ENCODE data around the gene DFFB. TPM values are rescaled to one million over a fixed set of nuclear protein-coding genes. Genes with fewer than 3 reads are reported as not detected.

The DFFB gene
- total and polyA plus RNA-seq, 9 of the 15 experiments (the other 6 are each of a cell fraction or from before 2014, with no cell fraction given): 2.3 to 15.8 (median 11.5) TPM

- TF ChIP-seq, protein P1, sequence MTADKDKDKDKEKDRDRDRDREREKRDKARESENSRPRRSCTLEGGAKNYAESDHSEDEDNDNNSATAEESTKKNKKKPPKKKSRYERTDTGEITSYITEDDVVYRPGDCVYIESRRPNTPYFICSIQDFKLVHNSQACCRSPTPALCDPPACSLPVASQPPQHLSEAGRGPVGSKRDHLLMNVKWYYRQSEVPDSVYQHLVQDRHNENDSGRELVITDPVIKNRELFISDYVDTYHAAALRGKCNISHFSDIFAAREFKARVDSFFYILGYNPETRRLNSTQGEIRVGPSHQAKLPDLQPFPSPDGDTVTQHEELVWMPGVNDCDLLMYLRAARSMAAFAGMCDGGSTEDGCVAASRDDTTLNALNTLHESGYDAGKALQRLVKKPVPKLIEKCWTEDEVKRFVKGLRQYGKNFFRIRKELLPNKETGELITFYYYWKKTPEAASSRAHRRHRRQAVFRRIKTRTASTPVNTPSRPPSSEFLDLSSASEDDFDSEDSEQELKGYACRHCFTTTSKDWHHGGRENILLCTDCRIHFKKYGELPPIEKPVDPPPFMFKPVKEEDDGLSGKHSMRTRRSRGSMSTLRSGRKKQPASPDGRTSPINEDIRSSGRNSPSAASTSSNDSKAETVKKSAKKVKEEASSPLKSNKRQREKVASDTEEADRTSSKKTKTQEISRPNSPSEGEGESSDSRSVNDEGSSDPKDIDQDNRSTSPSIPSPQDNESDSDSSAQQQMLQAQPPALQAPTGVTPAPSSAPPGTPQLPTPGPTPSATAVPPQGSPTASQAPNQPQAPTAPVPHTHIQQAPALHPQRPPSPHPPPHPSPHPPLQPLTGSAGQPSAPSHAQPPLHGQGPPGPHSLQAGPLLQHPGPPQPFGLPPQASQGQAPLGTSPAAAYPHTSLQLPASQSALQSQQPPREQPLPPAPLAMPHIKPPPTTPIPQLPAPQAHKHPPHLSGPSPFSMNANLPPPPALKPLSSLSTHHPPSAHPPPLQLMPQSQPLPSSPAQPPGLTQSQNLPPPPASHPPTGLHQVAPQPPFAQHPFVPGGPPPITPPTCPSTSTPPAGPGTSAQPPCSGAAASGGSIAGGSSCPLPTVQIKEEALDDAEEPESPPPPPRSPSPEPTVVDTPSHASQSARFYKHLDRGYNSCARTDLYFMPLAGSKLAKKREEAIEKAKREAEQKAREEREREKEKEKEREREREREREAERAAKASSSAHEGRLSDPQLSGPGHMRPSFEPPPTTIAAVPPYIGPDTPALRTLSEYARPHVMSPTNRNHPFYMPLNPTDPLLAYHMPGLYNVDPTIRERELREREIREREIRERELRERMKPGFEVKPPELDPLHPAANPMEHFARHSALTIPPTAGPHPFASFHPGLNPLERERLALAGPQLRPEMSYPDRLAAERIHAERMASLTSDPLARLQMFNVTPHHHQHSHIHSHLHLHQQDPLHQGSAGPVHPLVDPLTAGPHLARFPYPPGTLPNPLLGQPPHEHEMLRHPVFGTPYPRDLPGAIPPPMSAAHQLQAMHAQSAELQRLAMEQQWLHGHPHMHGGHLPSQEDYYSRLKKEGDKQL (CRISPR knock-in tag; IDR thresholded peaks at IDR 0.05; ENCODE audit: borderline replicate concordance): no peak
- no peak for TF ChIP-seq ZNF77 (CRISPR knock-in tag; IDR thresholded peaks at IDR 0.05)
- TF ChIP-seq, protein P2, sequence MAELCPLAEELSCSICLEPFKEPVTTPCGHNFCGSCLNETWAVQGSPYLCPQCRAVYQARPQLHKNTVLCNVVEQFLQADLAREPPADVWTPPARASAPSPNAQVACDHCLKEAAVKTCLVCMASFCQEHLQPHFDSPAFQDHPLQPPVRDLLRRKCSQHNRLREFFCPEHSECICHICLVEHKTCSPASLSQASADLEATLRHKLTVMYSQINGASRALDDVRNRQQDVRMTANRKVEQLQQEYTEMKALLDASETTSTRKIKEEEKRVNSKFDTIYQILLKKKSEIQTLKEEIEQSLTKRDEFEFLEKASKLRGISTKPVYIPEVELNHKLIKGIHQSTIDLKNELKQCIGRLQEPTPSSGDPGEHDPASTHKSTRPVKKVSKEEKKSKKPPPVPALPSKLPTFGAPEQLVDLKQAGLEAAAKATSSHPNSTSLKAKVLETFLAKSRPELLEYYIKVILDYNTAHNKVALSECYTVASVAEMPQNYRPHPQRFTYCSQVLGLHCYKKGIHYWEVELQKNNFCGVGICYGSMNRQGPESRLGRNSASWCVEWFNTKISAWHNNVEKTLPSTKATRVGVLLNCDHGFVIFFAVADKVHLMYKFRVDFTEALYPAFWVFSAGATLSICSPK (IDR thresholded peaks at IDR 0.05; ENCODE audit: borderline replicate concordance): no peak
- TF ChIP-seq RNF219 (CRISPR knock-in tag; IDR thresholded peaks at IDR 0.05): no peak
- TF ChIP-seq ZNF41 (CRISPR knock-in tag; conservative IDR thresholded peaks at IDR 0.05): no peak
- no peak for TF ChIP-seq SMAD2 (IDR thresholded peaks at IDR 0.05; ENCODE audit: low read depth, low read length)
- no peak for TF ChIP-seq CXXC5 (CRISPR knock-in tag; IDR thresholded peaks at IDR 0.05)
- peak; percentile 60 for TF ChIP-seq NEUROD1 (IDR thresholded peaks at IDR 0.05; ENCODE audit: borderline replicate concordance, low read depth, low read length, partially characterized antibody)
- TF ChIP-seq ZNF212 (CRISPR knock-in tag; IDR thresholded peaks at IDR 0.05): no peak
- no peak for TF ChIP-seq ELF2 (CRISPR knock-in tag; IDR thresholded peaks at IDR 0.05)
- no peak for TF ChIP-seq CLOCK (CRISPR knock-in tag; IDR thresholded peaks at IDR 0.05; ENCODE audit: borderline replicate concordance)
- TF ChIP-seq FOXJ3 (CRISPR knock-in tag; IDR thresholded peaks at IDR 0.05): no peak
- TF ChIP-seq MAFG (tag; conservative IDR thresholded peaks at IDR 0.05): no peak
- no peak for TF ChIP-seq ZNF311 (CRISPR knock-in tag; IDR thresholded peaks at IDR 0.05)
- no peak for TF ChIP-seq SIX5 (IDR thresholded peaks at IDR 0.05; ENCODE audit: borderline replicate concordance in 1 of 2, insufficient read depth in 1 of 2, low read depth in 1 of 2, low read length in 2 of 2)
- TF ChIP-seq GABPB2 (CRISPR knock-in tag; conservative IDR thresholded peaks at IDR 0.05): no peak
- TF ChIP-seq NCOR1 (IDR thresholded peaks at IDR 0.05): no peak
Measured at GRCh38 chr1:3869751-3870301, 12.6 kb downstream of the DFFB start (continued).

Measured in K562 (cell line).